Hepatocyte (in vitro differentiated cells): ENCODE data around the gene GP1BB. TPM values are rescaled to one million over a fixed set of nuclear protein-coding genes. Genes with fewer than 3 reads are reported as not detected.

Experiments used
- DNase-seq: peaks from one replicate; pipeline ENCODE4 v3.0.0-alpha.2; 2016; ENCODE audit warnings: low spot score
- H2AFZ ChIP-seq: fragments of 200-600 bp; sonication (generic); 2 replicates; pipeline ENCODE4 v1.6.0; 2016; ENCODE audit warnings: antibody characterized with exemption, mild to moderate bottlenecking
- H3K27ac ChIP-seq: fragments of 200-600 bp; sonication (generic); 2 replicates; pipeline ENCODE4 v1.5.1; 2016; ENCODE audit warnings: mild to moderate bottlenecking
- H3K27me3 ChIP-seq: fragments of 200-600 bp; sonication (generic); 2 replicates; pipeline ENCODE4 v1.6.1; 2016
- H3K36me3 ChIP-seq: fragments of 200-600 bp; sonication (generic); replicated peaks from 2 replicates; pipeline ENCODE4 v1.5.1; 2016; ENCODE audit warnings: low read depth; ENCODE audit not compliant: insufficient read depth
- H3K4me1 ChIP-seq: fragments of 200-600 bp; sonication (generic); 2 replicates; pipeline ENCODE4 v1.5.1; 2016; ENCODE audit warnings: mild to moderate bottlenecking, moderate library complexity; ENCODE audit not compliant: insufficient read depth
- H3K4me2 ChIP-seq: fragments of 200-600 bp; sonication (generic); 2 replicates; pipeline ENCODE4 v1.6.0; 2016
- H3K4me3 ChIP-seq: fragments of 200-600 bp; sonication (generic); 2 replicates; pipeline ENCODE4 v1.5.1; 2016; ENCODE audit warnings: mild to moderate bottlenecking
- H3K79me2 ChIP-seq: fragments of 200-600 bp; sonication (generic); 2 replicates; pipeline ENCODE4 v1.6.0; 2017; ENCODE audit warnings: mild to moderate bottlenecking
- H3K9me2 ChIP-seq: fragments of 200-600 bp; sonication (generic); replicated peaks from 2 replicates; pipeline ENCODE4 v1.6.0; 2017; ENCODE audit warnings: mild to moderate bottlenecking; ENCODE audit not compliant: insufficient read depth
- H3K9me3 ChIP-seq: fragments of 200-600 bp; sonication (generic); 2 replicates; pipeline ENCODE4 v1.5.1; 2016; ENCODE audit warnings: low read depth, mild to moderate bottlenecking
- H4K20me1 ChIP-seq: fragments of 200-600 bp; sonication (generic); 2 replicates; pipeline ENCODE4 v1.6.0; 2016; ENCODE audit warnings: mild to moderate bottlenecking; ENCODE audit not compliant: insufficient read depth, poor library complexity, severe bottlenecking
- EZH2 ChIP-seq: fragments of 200-600 bp; sonication (generic); IDR thresholded peaks from 2 replicates; pipeline ENCODE4 v1.6.1; 2016; ENCODE audit warnings: antibody characterized with exemption, mild to moderate bottlenecking, borderline replicate concordance
- EZH2phosphoT487 ChIP-seq: fragments of 200-600 bp; sonication (generic); IDR thresholded peaks from one replicate; pipeline ENCODE4 v1.6.1; 2018; ENCODE audit warnings: antibody characterized with exemption, mild to moderate bottlenecking, low read depth, moderate library complexity; ENCODE audit not compliant: unreplicated experiment, severe bottlenecking
- WGBS: methylation state at CpG from one replicate; pipeline ENCODE4 v1.1.6; 2016; ENCODE audit warnings: low lambda C conversion rate; ENCODE audit errors: missing lambda C conversion rate; 5-methylcytosine and 5-hydroxymethylcytosine counted together
- polyA plus RNA-seq: library from polyadenylated mRNA; unstranded; fragments of >200 nt; fragmentation: Nextera tagmentation; extraction: Ambion mirVana; gene quantifications from 2 replicates; pipeline ENCODE4 v1.2.1, GENCODE V29; 2016
- total RNA-seq: library from RNA; depleted of rRNA; stranded (reverse); fragments of >200 nt; gene quantifications from 2 replicates; pipeline ENCODE4 v1.2.3, GENCODE V29; 2014
- TF ChIP-seq, protein P1 (sequence below): fragments of 200-600 bp; sonication (generic); IDR thresholded peaks from 2 replicates; pipeline ENCODE4 v1.5.1; 2016; ENCODE audit warnings: antibody characterized with exemption, mild to moderate bottlenecking; ENCODE audit not compliant: poor library complexity

Gene GP1BB
- total and polyA plus RNA-seq, 2 experiments from 2014 or later: 2.5 to 2.8 TPM

GRCh38 chr22:19688301-19689290, 34.7 kb upstream of the GP1BB start:
- peaks cover 8% of the 10 kb centered on the region for H3K27me3 ChIP-seq
- H3K4me2 ChIP-seq: no peak overlapping the region
- no peaks in the 10 kb centered on the region for H3K79me2 ChIP-seq
- no peaks in the 10 kb centered on the region for H3K9me2 ChIP-seq
- no peak for DNase-seq
- H4K20me1 ChIP-seq: no peaks in the 10 kb centered on the region
- no peak overlapping the region for H3K4me3 ChIP-seq
- H3K27ac ChIP-seq: no peak overlapping the region
- no peak overlapping the region for H2AFZ ChIP-seq
- TF ChIP-seq, protein P1, sequence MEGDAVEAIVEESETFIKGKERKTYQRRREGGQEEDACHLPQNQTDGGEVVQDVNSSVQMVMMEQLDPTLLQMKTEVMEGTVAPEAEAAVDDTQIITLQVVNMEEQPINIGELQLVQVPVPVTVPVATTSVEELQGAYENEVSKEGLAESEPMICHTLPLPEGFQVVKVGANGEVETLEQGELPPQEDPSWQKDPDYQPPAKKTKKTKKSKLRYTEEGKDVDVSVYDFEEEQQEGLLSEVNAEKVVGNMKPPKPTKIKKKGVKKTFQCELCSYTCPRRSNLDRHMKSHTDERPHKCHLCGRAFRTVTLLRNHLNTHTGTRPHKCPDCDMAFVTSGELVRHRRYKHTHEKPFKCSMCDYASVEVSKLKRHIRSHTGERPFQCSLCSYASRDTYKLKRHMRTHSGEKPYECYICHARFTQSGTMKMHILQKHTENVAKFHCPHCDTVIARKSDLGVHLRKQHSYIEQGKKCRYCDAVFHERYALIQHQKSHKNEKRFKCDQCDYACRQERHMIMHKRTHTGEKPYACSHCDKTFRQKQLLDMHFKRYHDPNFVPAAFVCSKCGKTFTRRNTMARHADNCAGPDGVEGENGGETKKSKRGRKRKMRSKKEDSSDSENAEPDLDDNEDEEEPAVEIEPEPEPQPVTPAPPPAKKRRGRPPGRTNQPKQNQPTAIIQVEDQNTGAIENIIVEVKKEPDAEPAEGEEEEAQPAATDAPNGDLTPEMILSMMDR: no peak
- TF ChIP-seq EZH2 (no peak), EZH2phosphoT487 (no peak)
- H3K36me3 ChIP-seq: no peaks in the 10 kb centered on the region
- H3K9me3 ChIP-seq: no peaks in the 10 kb centered on the region
- WGBS: 93% methylated on average over 21 of the region's 21 CpGs
- H3K4me1 ChIP-seq: peaks cover 10% of the 10 kb centered on the region

DNA sequence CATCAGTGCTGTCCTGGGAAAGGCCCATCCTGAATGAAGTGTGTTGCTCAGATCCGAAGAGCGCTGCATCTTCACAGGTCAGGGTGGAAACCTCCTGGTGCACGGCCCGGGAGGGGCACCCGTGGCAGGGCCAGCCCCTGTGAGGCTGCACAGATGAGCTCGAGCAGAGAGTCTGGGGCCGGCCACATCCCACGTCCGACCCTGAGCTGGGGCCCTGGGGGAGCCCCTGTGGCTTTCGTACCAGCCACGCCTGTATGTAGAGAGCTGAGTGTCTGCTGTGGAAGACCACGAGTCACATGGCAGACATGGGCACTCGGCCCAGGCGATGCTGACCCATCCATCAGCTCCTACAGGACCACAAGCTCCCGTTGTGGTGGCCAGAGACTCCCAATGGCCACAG, 33.9 kb upstream of the GP1BB start:
- no peak overlapping the region for H3K4me3 ChIP-seq
- no peaks in the 10 kb centered on the region for H3K9me3 ChIP-seq
- no peak overlapping the region for H2AFZ ChIP-seq
- H4K20me1 ChIP-seq: no peaks in the 10 kb centered on the region
- H3K9me2 ChIP-seq: no peaks in the 10 kb centered on the region
- H3K36me3 ChIP-seq: no peaks in the 10 kb centered on the region
- no peak overlapping the region for H3K4me2 ChIP-seq
- 90% methylated on average over 14 of the region's 15 CpGs for WGBS
- no peak for DNase-seq
- no peak overlapping the region for H3K27ac ChIP-seq
- H3K4me1 ChIP-seq: peaks cover 10% of the 10 kb centered on the region
- H3K27me3 ChIP-seq: peaks cover 6% of the 10 kb centered on the region
- no peak for TF ChIP-seq EZH2
- TF ChIP-seq, protein P1: no peak
- no peaks in the 10 kb centered on the region for H3K79me2 ChIP-seq

DNA sequence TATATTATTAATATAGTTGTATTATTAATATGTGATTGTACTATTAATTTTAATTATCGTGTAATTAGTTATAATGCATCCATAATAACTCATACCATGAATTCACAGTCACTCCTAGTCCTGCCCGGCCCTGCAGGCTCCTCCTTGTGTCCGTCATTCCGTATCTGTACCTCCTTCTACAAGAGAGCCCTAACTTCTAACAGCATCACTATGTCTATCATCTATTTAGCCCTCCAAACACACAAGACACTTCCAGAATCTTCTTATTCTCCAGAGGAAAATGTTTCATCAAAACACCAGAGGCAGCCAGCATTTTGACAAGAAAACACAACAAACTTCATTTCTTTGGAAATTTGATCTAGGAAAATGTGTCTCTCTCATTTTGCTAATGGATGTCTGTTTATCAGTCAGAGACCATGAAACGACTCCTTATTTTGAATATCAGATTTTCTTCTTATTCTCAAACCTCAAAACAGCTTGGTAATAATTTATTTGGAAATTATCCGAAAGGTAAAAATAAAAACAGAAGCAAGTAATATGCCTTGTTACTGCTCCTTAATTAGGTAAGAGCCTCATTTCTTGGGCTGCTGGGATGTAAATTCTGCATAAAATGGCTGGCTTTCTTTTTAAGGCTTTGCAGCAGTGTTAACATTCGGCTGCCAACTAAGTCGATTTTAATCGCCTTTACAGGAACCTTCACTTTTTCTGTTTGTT, 32.2 kb upstream of the GP1BB start:
- H2AFZ ChIP-seq: peak overlapping the region; percentile 47
- no peaks in the 10 kb centered on the region for H3K9me2 ChIP-seq
- peak overlapping the region; percentile 66 for H3K4me2 ChIP-seq
- H3K9me3 ChIP-seq: no peaks in the 10 kb centered on the region
- H4K20me1 ChIP-seq: no peaks in the 10 kb centered on the region
- H3K79me2 ChIP-seq: no peaks in the 10 kb centered on the region
- H3K27me3 ChIP-seq: peaks cover 6% of the 10 kb centered on the region
- TF ChIP-seq EZH2: no peak
- TF ChIP-seq, protein P1: no peak
- TF ChIP-seq EZH2phosphoT487: no peak
- no peak for DNase-seq
- H3K4me1 ChIP-seq: peaks cover 10% of the 10 kb centered on the region
- WGBS: 60% methylated on average over 9 of the region's 9 CpGs
- H3K36me3 ChIP-seq: no peaks in the 10 kb centered on the region
- H3K27ac ChIP-seq: peak overlapping the region; percentile 50
- no peak overlapping the region for H3K4me3 ChIP-seq
